Natural killer cell treated with Interleukin-12 subunit alpha and Interleukin-12 subunit beta and Interleukin-15 and Interleukin-18, amount 100 ng/mL, for 72 hours (primary cell): ENCODE measurements around the gene C1QTNF6. TPM values are rescaled to one million over a fixed set of nuclear protein-coding genes. Genes with fewer than 3 reads are reported as not detected.

Source experiments
- ATAC-seq, 2 donors: fragments of 150-1000 bp; cut with Tn5 transposase in 1 of 2; sonication (Bioruptor Pico), chemical (Tn5 transposase) in 1 of 2; 2 replicates each; pipeline ENCODE4 v1.10.0; 2021
- DNase-seq: peaks from one replicate; pipeline ENCODE4 v3.0.0; 2022; ENCODE audit warnings: low spot score
- H3K27ac Mint-ChIP-seq, 2 donors: 1 replicate in 1 of 2; 2 replicates in 1 of 2; pipeline ENCODE4 v1.8.0; 2022; ENCODE audit warnings: mixed read lengths in 2 of 2, mild to moderate bottlenecking in 1 of 2, moderate library complexity in 1 of 2
- H3K27me3 Mint-ChIP-seq, 2 donors: 1 replicate in 1 of 2; 2 replicates in 1 of 2; pipeline ENCODE4 v1.8.0; 2022; ENCODE audit warnings: mixed read lengths in 2 of 2
- H3K36me3 Mint-ChIP-seq: one replicate; pipeline ENCODE4 v1.8.0; 2022; ENCODE audit warnings: mixed read lengths
- H3K4me1 Mint-ChIP-seq, 2 donors: 1 replicate in 1 of 2; 2 replicates in 1 of 2; pipeline ENCODE4 v1.8.0; 2022; ENCODE audit warnings: low read depth in 2 of 2, mixed read lengths in 2 of 2, mild to moderate bottlenecking in 1 of 2
- H3K4me3 Mint-ChIP-seq: one replicate; pipeline ENCODE4 v1.8.0; 2022; ENCODE audit warnings: mixed read lengths
- H3K9me3 Mint-ChIP-seq: 2 replicates; pipeline ENCODE4 v1.8.0; 2022; ENCODE audit warnings: mixed read lengths
- total RNA-seq, 2 donors: library from RNA; stranded (reverse); gene quantifications; one replicate each; pipeline ENCODE4 v1.2.3, GENCODE V29; 2022

The C1QTNF6 gene
- total RNA-seq, 2 donors from 2014 or later = 1.3 to 3.9 TPM

- peak overlapping the region; percentile 27 for H3K4me3 Mint-ChIP-seq
- DNase-seq (no peak), ATAC-seq (peak; percentile 28 to 41)
- H3K27me3 Mint-ChIP-seq = no peaks in the 10 kb centered on the region
- peaks cover 55 to 58% of the 10 kb centered on the region in 2 donors for H3K4me1 Mint-ChIP-seq
- peaks cover 12% of the 10 kb centered on the region for H3K36me3 Mint-ChIP-seq
- H3K27ac Mint-ChIP-seq = peak overlapping the region; percentile 81 to 93
- peaks cover 8% of the 10 kb centered on the region for H3K9me3 Mint-ChIP-seq
Measured at GRCh38 chr22:37218771-37219411, 30.8 kb upstream of the C1QTNF6 start.

- H3K36me3 Mint-ChIP-seq = peaks cover 6% of the 10 kb centered on the region
- H3K27me3 Mint-ChIP-seq = no peaks in the 10 kb centered on the region
- ATAC-seq (no peak), DNase-seq (no peak)
- H3K27ac Mint-ChIP-seq = no peak overlapping the region
- peaks cover 8% of the 10 kb centered on the region for H3K9me3 Mint-ChIP-seq
- peaks cover 50 to 53% of the 10 kb centered on the region in 2 donors for H3K4me1 Mint-ChIP-seq
- no peak overlapping the region for H3K4me3 Mint-ChIP-seq
Measured at GRCh38 chr22:37218399-37218770, 30.3 kb upstream of the C1QTNF6 start.

- Mint-ChIP-seq H3K36me3 (peaks cover 4% of the 10 kb centered on the region), H3K27me3 (no peaks in the 10 kb centered on the region), H3K4me3 (no peak overlapping the region), H3K4me1 (peaks cover 28% of the 10 kb centered on the region in 2 donors), H3K27ac (no peak overlapping the region), H3K9me3 (peaks cover 3% of the 10 kb centered on the region)
- DNase-seq (no peak), ATAC-seq (no peak)
Measured at GRCh38 chr22:37215890-37216289, 27.8 kb upstream of the C1QTNF6 start.

GRCh38 chr22:37214731-37215030, 26.6 kb upstream of the C1QTNF6 start:
- H3K27ac Mint-ChIP-seq = peak overlapping the region in 1 of 2 donors; percentile 44
- ATAC-seq (no peak), DNase-seq (peak; percentile 35)
- peaks cover 17 to 18% of the 10 kb centered on the region in 2 donors for H3K4me1 Mint-ChIP-seq
- H3K4me3 Mint-ChIP-seq = no peak overlapping the region
- no peaks in the 10 kb centered on the region for H3K27me3 Mint-ChIP-seq
- no peaks in the 10 kb centered on the region for H3K9me3 Mint-ChIP-seq
- H3K36me3 Mint-ChIP-seq = no peaks in the 10 kb centered on the region

- peak overlapping the region in 1 of 2 donors; percentile 44 for H3K27ac Mint-ChIP-seq
- H3K9me3 Mint-ChIP-seq = no peaks in the 10 kb centered on the region
- DNase-seq = peak; percentile 42
- no peaks in the 10 kb centered on the region for H3K27me3 Mint-ChIP-seq
- ATAC-seq = no peak
- peaks cover 12 to 13% of the 10 kb centered on the region in 2 donors for H3K4me1 Mint-ChIP-seq
- no peaks in the 10 kb centered on the region for H3K36me3 Mint-ChIP-seq
- H3K4me3 Mint-ChIP-seq = no peak overlapping the region
Measured at GRCh38 chr22:37213941-37214730, 26.1 kb upstream of the C1QTNF6 start.

- H3K9me3 Mint-ChIP-seq = no peaks in the 10 kb centered on the region
- no peaks in the 10 kb centered on the region for H3K27me3 Mint-ChIP-seq
- H3K4me3 Mint-ChIP-seq = no peak overlapping the region
- H3K27ac Mint-ChIP-seq = no peak overlapping the region
- peaks cover 7 to 8% of the 10 kb centered on the region in 2 donors for H3K4me1 Mint-ChIP-seq
- ATAC-seq (no peak), DNase-seq (peak; percentile 49)
- no peaks in the 10 kb centered on the region for H3K36me3 Mint-ChIP-seq
Measured at GRCh38 chr22:37213218-37213855, 25.3 kb upstream of the C1QTNF6 start.

- Mint-ChIP-seq H3K4me1 (peaks cover 0 to 4% of the 10 kb centered on the region in 2 donors), H3K27me3 (no peaks in the 10 kb centered on the region), H3K27ac (peak within 1 kb of the TSS in 1 of 2 donors; percentile 66), H3K36me3 (no peaks in the 10 kb centered on the region), H3K4me3 (no peak within 1 kb of the TSS), H3K9me3 (no peaks in the 10 kb centered on the region)
- DNase-seq (peak; percentile 51), ATAC-seq (no peak)
Measured at GRCh38 chr22:37212174-37212906, 24.3 kb upstream of the C1QTNF6 start, which contains the start of gene SSTR3. Gene SSTR3 (minus strand): TSS chr22:37212477. CDS start chr22:37207803, 4,674 bp downstream.

GRCh38 chr22:37211866-37212173, 23.8 kb upstream of the C1QTNF6 start:
- Mint-ChIP-seq H3K4me3 (no peak overlapping the region), H3K27me3 (no peaks in the 10 kb centered on the region)

GRCh38 chr22:37211075-37211865, 23.2 kb upstream of the C1QTNF6 start:
- Mint-ChIP-seq H3K4me1 (peaks cover 0 to 2% of the 10 kb centered on the region in 2 donors), H3K27me3 (no peaks in the 10 kb centered on the region), H3K9me3 (no peaks in the 10 kb centered on the region), H3K27ac (peak overlapping the region in 1 of 2 donors; percentile 66), H3K4me3 (no peak overlapping the region), H3K36me3 (no peaks in the 10 kb centered on the region)
- ATAC-seq = no peak
- no peak for DNase-seq

More at GRCh38 chr22:37211866-37212173, 23.8 kb upstream of the C1QTNF6 start:
- Mint-ChIP-seq H3K9me3 (no peaks in the 10 kb centered on the region), H3K36me3 (no peaks in the 10 kb centered on the region), H3K4me1 (peaks cover 0 to 4% of the 10 kb centered on the region in 2 donors), H3K27ac (peak overlapping the region in 1 of 2 donors; percentile 66)
- ATAC-seq (no peak), DNase-seq (no peak)

- H3K9me3 Mint-ChIP-seq = no peaks in the 10 kb centered on the region
- no peak overlapping the region for H3K4me3 Mint-ChIP-seq
- DNase-seq (no peak), ATAC-seq (no peak)
- peak overlapping the region in 1 of 2 donors; percentile 66 for H3K27ac Mint-ChIP-seq
- H3K27me3 Mint-ChIP-seq = no peaks in the 10 kb centered on the region
- no peaks in the 10 kb centered on the region for H3K36me3 Mint-ChIP-seq
- no peaks in the 10 kb centered on the region for H3K4me1 Mint-ChIP-seq
Measured at GRCh38 chr22:37210041-37210803, 22.2 kb upstream of the C1QTNF6 start.

GRCh38 chr22:37209140-37209845, 21.2 kb upstream of the C1QTNF6 start:
- H3K27ac Mint-ChIP-seq = peak overlapping the region in 1 of 2 donors; percentile 18
- ATAC-seq = no peak

More at GRCh38 chr22:37209140-37209845, 21.2 kb upstream of the C1QTNF6 start:
- H3K4me1 Mint-ChIP-seq = peaks cover 0 to 2% of the 10 kb centered on the region in 2 donors
- no peak for DNase-seq
- H3K36me3 Mint-ChIP-seq = no peaks in the 10 kb centered on the region
- no peaks in the 10 kb centered on the region for H3K27me3 Mint-ChIP-seq
- no peak overlapping the region for H3K4me3 Mint-ChIP-seq
- no peaks in the 10 kb centered on the region for H3K9me3 Mint-ChIP-seq
